HG03460 (cell line): ENCODE measurements around the gene SCEL.

Experiments used
- ATAC-seq: cut with Tn5 transposase; IDR thresholded peaks from one replicate; pipeline ENCODE4 v1.9.1; 2021; ENCODE audit not compliant: unreplicated experiment

The SCEL gene

DNA sequence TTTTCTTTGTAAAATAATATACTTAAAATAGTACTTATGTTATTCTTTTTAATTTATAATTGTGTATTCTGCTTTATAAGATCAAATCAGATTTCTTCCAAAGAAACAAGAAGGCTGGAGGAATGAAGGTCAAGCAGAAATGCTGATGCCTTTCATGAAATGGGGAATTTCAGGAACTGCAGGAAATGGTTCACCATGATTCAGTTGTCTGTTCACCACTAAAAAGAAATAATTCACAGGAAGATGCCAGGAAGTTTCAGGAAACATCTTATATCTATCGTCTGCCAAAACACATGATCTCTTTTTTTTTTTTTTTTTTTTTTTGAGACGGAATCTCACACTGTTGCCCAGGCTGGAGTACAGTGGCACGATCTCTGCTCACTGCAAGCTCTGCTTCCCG, 15.7 kb upstream of the SCEL start:
- no peak for ATAC-seq

DNA sequence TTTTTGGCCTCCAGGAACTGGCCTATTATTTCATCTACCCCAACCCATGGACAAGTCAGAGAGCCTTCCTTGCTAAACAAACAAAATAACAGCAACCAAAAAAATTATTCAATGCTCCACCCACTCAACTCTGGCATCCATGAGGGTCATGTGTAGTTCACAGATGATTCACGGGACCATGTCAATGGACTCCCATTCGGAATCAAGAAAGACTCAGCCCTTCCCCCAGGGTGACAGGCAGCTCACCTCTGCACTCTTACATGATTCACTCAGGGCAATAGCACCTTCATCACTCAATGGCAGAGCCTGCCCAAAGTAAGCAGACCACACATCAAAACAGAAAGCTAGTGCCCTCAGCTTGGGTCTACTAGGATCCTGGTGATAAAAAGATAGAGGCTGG, 14.3 kb upstream of the SCEL start:
- ATAC-seq = no peak

DNA sequence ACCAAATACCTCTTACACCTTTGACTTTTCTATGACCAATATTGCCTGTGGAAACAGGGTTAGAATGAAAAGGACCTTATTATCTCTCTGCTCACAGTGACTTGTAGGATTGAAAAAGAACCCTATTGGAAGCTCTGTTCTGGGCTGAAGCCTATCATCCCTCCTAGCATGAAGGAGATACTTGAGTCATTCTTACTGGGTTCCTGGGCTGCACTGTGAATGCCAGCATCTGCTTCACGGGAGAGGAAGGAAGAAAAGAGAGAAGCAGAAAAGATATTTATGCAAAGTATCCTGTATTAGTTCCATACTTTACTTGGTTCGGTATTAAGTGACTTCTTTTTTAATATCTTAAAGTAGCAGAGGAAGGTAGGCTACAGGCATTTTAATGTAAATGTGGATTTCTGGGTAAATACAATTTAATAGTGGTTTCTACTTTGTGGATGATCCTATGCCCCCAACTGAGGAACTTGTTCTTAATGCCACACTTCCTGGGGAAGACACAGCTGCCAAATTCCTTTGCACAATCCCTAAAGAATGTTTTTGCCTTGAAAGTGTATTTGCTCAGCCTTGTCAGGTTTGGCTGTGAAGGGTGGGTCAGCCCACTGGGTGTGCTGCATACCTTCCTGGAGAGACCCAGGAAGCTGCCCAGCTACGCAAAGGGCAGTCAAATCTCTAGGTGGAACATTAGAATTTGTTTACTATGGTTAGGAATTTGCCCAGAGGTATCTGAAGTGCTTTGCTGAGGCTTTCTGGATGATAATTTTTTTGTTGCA, 13.7 kb upstream of the SCEL start:
- ATAC-seq = no peak

DNA sequence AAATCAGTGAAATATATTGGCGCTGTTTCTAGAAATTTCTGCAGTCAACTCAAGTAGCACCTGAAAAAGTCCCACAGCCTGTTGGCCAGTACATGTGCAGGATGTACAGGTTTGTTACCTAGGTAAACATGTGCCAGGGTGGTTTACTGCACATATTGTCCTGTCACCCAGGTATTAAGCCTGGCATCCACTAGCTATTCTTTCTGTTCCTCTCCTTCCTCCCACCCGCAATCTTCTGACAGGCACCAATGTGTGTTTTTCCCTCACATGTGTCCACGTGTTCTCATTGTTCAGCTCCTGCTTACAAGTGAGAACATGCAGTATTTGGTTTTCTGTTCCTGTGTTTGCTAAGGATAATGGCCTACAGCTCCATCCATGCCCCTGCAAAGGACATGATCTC, 13.1 kb upstream of the SCEL start:
- no peak for ATAC-seq

DNA sequence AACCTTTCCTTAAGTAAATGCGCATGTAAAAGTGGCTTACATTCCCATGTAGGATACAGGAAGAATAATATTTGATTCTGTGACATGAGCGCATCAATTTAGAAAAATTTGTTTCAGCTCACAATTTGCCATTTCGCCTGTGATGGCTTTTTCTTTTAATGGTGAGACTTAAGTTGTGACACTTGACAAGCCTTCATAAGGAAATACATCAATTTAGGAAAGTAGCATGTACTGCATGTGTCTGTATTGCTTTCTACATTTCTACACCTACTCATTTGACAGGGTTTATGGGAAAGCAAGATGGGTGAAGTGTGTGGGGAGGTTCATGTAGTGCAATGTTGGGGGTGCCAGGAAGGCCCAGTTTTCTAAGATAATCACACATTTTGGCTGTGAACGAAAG, 12.1 kb upstream of the SCEL start:
- ATAC-seq = no peak

- no peak for ATAC-seq
Measured at GRCh38 chr13:77523834-77524728, 11.4 kb upstream of the SCEL start.

DNA sequence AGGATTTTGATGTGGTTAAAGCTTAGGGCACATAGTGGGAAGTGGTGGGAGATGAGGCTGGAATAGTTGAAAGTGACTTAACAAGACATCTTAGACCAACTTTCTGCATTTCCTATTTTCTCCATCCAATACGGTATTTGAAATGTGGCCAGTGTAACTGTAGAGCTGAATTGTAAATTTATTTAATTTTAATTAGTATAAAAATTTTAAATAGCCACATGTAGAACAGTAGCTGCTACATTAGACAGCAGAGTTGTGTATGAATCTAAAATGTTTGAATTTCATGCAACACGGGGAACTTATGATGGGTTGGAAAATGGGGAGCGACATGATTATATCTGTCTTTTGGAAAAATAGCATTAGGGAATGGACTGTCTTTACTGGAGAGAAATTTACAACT, 7.1 kb upstream of the SCEL start:
- no peak for ATAC-seq

- peak; percentile 92 for ATAC-seq
Measured at GRCh38 chr13:77528834-77529500, 6.5 kb upstream of the SCEL start.

DNA sequence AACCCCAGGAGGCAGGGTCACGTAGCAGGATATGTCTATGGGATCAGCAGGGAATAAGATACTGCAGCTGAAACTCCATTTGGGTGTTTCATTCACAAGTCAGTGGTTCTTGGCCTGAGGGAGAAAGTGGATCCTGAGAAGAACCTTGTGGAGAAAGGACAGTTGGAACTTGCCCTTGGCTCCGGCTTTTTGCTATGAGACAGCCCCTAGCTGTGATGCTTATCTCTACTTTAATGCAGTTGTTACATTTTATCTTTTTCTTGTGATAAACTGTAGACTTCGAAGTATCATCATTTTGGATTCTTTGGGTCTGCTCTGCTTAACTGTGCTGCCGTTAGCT, 6.0 kb upstream of the SCEL start:
- no peak for ATAC-seq

DNA sequence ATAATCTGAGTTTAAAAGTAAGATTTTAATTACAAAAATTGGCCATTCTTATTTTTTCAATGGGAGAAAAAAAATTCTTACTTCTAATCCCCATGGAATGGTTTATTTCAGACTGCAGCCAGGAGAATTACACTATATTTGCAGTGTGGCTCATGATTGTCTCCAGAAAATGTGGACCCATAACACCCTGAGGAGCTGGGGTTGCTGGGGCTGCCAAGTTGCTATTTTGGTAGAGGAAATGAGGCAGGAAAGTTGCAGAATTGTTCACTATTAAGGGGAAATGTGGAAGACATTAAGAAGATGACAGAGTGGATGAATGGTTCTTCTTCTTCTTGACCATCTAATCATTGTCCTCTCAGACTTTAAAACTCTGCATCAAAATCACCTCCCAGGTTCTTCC, 4.6 kb upstream of the SCEL start:
- ATAC-seq = no peak

GRCh38 chr13:77532983-77533382, 2.5 kb upstream of the SCEL start:
- ATAC-seq = no peak

DNA sequence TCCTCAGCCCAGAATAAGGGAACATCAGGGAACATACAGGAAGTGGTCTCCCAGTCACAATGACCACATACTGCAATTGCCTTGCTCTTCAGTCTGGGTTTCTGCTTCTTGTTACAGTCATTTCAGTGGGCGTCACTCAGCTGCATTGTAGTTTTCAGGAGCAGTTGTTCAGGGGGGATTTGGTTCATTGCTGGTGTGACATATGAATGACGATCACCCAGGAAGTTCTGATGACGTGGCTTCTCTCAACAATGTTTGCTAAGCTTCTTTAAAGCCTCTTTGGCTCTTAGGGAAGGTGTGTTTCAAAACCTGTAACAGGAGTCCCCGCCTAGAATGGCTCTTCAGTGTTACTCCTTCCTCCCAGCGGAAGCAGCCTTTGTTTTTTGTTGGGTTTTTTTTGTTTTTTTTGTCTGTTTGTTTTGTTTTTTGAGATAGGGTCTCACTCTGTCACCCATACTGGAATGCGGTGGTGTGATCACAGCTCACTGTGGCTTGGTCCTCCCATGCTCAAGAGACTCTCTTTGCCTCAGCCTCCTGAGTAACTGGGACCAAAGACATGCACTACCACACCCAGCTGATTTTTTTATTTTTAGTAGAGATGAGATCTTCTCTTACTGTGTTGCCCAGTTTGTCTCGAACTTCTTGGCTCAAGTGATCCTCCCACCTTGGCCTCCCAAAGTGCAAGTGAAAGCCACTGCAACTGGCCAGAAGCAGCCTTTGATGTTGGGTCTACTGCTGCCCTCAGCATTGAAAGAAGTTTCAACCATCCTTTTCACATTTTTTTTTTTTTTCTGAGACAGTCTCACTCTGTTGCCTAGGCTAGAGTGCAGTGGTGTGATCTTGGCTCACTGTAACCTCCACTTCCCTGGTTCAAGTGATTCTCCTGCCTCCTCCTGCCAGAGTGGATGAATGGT, 1.4 kb upstream of the SCEL start:
- no peak for ATAC-seq

DNA sequence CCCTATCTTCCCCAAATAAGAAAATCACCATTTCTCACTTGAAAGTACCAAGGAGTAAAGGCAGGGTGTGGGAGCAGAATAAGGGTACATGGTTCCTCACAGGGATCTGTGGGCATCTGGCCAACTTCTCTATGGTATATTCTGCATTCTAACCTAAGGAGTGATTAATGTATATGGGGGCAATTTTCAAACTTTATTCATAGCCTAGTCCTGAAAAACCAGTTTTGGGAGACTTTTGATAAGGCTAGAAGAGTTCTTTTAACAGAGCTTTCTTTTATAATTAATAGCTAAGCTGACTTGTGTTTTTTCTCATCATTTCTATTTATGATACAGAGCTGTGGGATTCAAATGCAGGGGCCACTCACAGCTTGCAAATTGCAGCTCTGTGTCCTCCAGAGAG, 852 bp downstream of the SCEL start:
- no peak for ATAC-seq

GRCh38 chr13:77537289-77537919, 1.9 kb downstream of the SCEL start:
- no peak for ATAC-seq

DNA sequence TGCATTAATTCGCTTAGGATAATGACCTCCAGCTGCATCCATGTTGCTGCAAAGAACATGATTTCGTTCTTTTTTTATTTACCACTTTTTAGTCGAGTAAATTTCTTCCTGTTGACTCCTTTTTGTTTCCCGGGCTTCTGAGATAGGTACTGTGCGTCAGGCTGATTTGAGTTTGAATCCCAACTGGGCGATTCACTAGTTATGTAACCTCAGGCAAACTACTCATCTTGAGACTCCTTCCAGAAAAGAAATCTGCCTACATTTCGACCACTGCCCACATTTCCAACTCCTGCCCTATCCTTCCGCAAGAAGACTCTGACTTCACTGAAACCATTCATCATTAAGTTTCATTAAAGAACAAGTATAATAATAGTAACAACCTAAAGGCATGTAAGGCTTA, 8.2 kb downstream of the SCEL start:
- no peak for ATAC-seq

DNA sequence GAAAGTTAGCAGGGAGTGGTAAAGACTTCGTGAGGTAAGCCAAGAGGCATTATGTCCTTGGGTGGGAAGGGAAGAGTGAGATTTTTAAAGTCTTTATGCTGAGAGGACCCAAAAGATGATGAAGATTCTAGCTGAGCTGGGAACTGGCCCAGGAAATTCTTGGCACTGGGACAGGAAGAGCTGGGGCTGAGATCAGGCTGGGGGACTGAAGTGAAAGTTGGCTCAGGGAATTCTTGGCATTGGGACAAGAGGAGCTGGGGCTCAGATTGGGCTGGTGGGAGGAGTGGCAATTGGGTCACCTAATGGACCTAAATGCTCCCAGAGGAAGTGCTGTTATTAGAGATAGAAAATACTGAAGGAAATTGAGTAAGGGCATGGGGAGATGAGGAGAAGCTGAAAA, 8.8 kb downstream of the SCEL start:
- ATAC-seq = no peak

GRCh38 chr13:77544758-77545338, 9.3 kb downstream of the SCEL start:
- ATAC-seq = no peak

- no peak for ATAC-seq
Measured at GRCh38 chr13:77545626-77546412, 10.3 kb downstream of the SCEL start.

- ATAC-seq = peak; percentile 80
Measured at GRCh38 chr13:77548095-77548494, 12.6 kb downstream of the SCEL start.
